Dendritic cell treated with granulocyte-macrophage colony-stimulating factor and Interleukin-4, amounts not matched to agents 40 ng/mL and 50 ng/mL, for 4 days (primary cell): ENCODE data around the gene RPS6KA2.

Source experiments
- H3K27ac Mint-ChIP-seq: one replicate; pipeline ENCODE4 v1.8.0; 2022; ENCODE audit warnings: mild to moderate bottlenecking, mixed read lengths
- H3K27me3 Mint-ChIP-seq: one replicate; pipeline ENCODE4 v1.8.0; 2022; ENCODE audit warnings: mild to moderate bottlenecking, mixed read lengths
- H3K36me3 Mint-ChIP-seq: one replicate; pipeline ENCODE4 v1.8.0; 2022; ENCODE audit warnings: low read depth, mixed read lengths
- H3K4me1 Mint-ChIP-seq: one replicate; pipeline ENCODE4 v1.8.0; 2022; ENCODE audit warnings: low read depth, mixed read lengths
- H3K4me3 Mint-ChIP-seq: one replicate; pipeline ENCODE4 v1.8.0; 2022; ENCODE audit warnings: mild to moderate bottlenecking, moderate library complexity, mixed read lengths
- H3K9me3 Mint-ChIP-seq: one replicate; pipeline ENCODE4 v1.8.0; 2022; ENCODE audit warnings: mixed read lengths
- intact Hi-C: fragments of 100-400 bp; cut with micrococcal nuclease; formaldehyde crosslinking; loops from one replicate; pipeline ENCODE4 v1.15.0; 2022

Gene RPS6KA2

GRCh38 chr6:166648846-166649245 is 21.8 kb upstream of the RPS6KA2 start:
- H3K27ac Mint-ChIP-seq, result no peak overlapping the region
- intact Hi-C loops, result no loop called here
- H3K4me3 Mint-ChIP-seq, result no peak overlapping the region
- H3K27me3 Mint-ChIP-seq, result peaks cover 1% of the 10 kb centered on the region
- H3K9me3 Mint-ChIP-seq, result no peaks in the 10 kb centered on the region
- no peaks in the 10 kb centered on the region for H3K36me3 Mint-ChIP-seq
- H3K4me1 Mint-ChIP-seq, result no peaks in the 10 kb centered on the region

- Mint-ChIP-seq H3K27me3 (peaks cover 1% of the 10 kb centered on the region), H3K4me3 (no peak overlapping the region), H3K9me3 (no peaks in the 10 kb centered on the region), H3K4me1 (no peaks in the 10 kb centered on the region), H3K36me3 (no peaks in the 10 kb centered on the region), H3K27ac (no peak overlapping the region)
- intact Hi-C loops, result no loop called here
These were observed 20.8 kb upstream of the RPS6KA2 start for GRCh38 chr6:166647896-166648295.

GRCh38 chr6:166646716-166647115 is 19.7 kb upstream of the RPS6KA2 start:
- Mint-ChIP-seq H3K4me1 (no peaks in the 10 kb centered on the region), H3K4me3 (no peak overlapping the region), H3K36me3 (no peaks in the 10 kb centered on the region), H3K27me3 (peaks cover under 1% of the 10 kb centered on the region), H3K9me3 (no peaks in the 10 kb centered on the region), H3K27ac (no peak overlapping the region)
- intact Hi-C loops, result no loop called here

- Mint-ChIP-seq H3K9me3 (no peaks in the 10 kb centered on the region), H3K36me3 (no peaks in the 10 kb centered on the region), H3K4me1 (no peaks in the 10 kb centered on the region), H3K27me3 (peaks cover 3% of the 10 kb centered on the region), H3K27ac (no peak overlapping the region), H3K4me3 (no peak overlapping the region)
- intact Hi-C loops, result no loop called here
These were observed 18.8 kb upstream of the RPS6KA2 start for GRCh38 chr6:166645896-166646295.

GRCh38 chr6:166644681-166645080 is 17.6 kb upstream of the RPS6KA2 start:
- Mint-ChIP-seq H3K4me3 (no peak overlapping the region), H3K9me3 (no peaks in the 10 kb centered on the region), H3K36me3 (no peaks in the 10 kb centered on the region), H3K27me3 (peaks cover 14% of the 10 kb centered on the region), H3K27ac (no peak overlapping the region), H3K4me1 (peaks cover 11% of the 10 kb centered on the region)
- intact Hi-C loops, result no loop called here

GRCh38 chr6:166643891-166644590 is 17.0 kb upstream of the RPS6KA2 start:
- peaks cover 17% of the 10 kb centered on the region for H3K4me1 Mint-ChIP-seq
- H3K27ac Mint-ChIP-seq, result no peak overlapping the region
- H3K36me3 Mint-ChIP-seq, result no peaks in the 10 kb centered on the region
- peaks cover 20% of the 10 kb centered on the region for H3K27me3 Mint-ChIP-seq
- H3K9me3 Mint-ChIP-seq, result no peaks in the 10 kb centered on the region
- intact Hi-C loops, result no loop called here
- H3K4me3 Mint-ChIP-seq, result no peak overlapping the region

GRCh38 chr6:166642646-166643045 is 15.6 kb upstream of the RPS6KA2 start:
- no peaks in the 10 kb centered on the region for H3K36me3 Mint-ChIP-seq
- peaks cover 17% of the 10 kb centered on the region for H3K4me1 Mint-ChIP-seq
- intact Hi-C loops, result no loop called here
- no peak overlapping the region for H3K4me3 Mint-ChIP-seq
- peaks cover 23% of the 10 kb centered on the region for H3K27me3 Mint-ChIP-seq
- H3K27ac Mint-ChIP-seq, result no peak overlapping the region
- no peaks in the 10 kb centered on the region for H3K9me3 Mint-ChIP-seq

- intact Hi-C loops, result no loop called here
- Mint-ChIP-seq H3K27ac (peak overlapping the region; percentile 34), H3K4me3 (peak overlapping the region; percentile 39), H3K4me1 (peaks cover 23% of the 10 kb centered on the region), H3K36me3 (no peaks in the 10 kb centered on the region), H3K27me3 (peaks cover 29% of the 10 kb centered on the region), H3K9me3 (no peaks in the 10 kb centered on the region)
These were observed 13.4 kb upstream of the RPS6KA2 start for GRCh38 chr6:166640342-166641043.

- Mint-ChIP-seq H3K27ac (no peak overlapping the region), H3K4me1 (peaks cover 23% of the 10 kb centered on the region), H3K36me3 (no peaks in the 10 kb centered on the region), H3K27me3 (peaks cover 30% of the 10 kb centered on the region), H3K9me3 (no peaks in the 10 kb centered on the region), H3K4me3 (no peak overlapping the region)
- intact Hi-C loops, result no loop called here
These were observed 12.9 kb upstream of the RPS6KA2 start for GRCh38 chr6:166639921-166640320.

- Mint-ChIP-seq H3K27ac (no peak overlapping the region), H3K4me3 (no peak overlapping the region), H3K27me3 (peaks cover 34% of the 10 kb centered on the region), H3K36me3 (no peaks in the 10 kb centered on the region), H3K4me1 (peaks cover 30% of the 10 kb centered on the region), H3K9me3 (no peaks in the 10 kb centered on the region)
- intact Hi-C loops, result no loop called here
These were observed 11.5 kb upstream of the RPS6KA2 start for GRCh38 chr6:166638573-166638964.

GRCh38 chr6:166637812-166638572 is 10.9 kb upstream of the RPS6KA2 start:
- Mint-ChIP-seq H3K4me3 (no peak overlapping the region), H3K4me1 (peaks cover 31% of the 10 kb centered on the region), H3K27me3 (peaks cover 34% of the 10 kb centered on the region), H3K36me3 (no peaks in the 10 kb centered on the region), H3K9me3 (no peaks in the 10 kb centered on the region), H3K27ac (no peak overlapping the region)
- intact Hi-C loops, result no loop called here

- intact Hi-C loops, result no loop called here
- Mint-ChIP-seq H3K4me1 (peaks cover 38% of the 10 kb centered on the region), H3K27ac (no peak overlapping the region), H3K4me3 (no peak overlapping the region), H3K36me3 (no peaks in the 10 kb centered on the region), H3K27me3 (peaks cover 39% of the 10 kb centered on the region), H3K9me3 (no peaks in the 10 kb centered on the region)
These were observed 9.9 kb upstream of the RPS6KA2 start for GRCh38 chr6:166636934-166637333.

- H3K4me1 Mint-ChIP-seq, result peaks cover 38% of the 10 kb centered on the region
- no peaks in the 10 kb centered on the region for H3K9me3 Mint-ChIP-seq
- peaks cover 40% of the 10 kb centered on the region for H3K27me3 Mint-ChIP-seq
These were observed 9.3 kb upstream of the RPS6KA2 start for GRCh38 chr6:166636191-166636933.

More at GRCh38 chr6:166636191-166636933, 9.3 kb upstream of the RPS6KA2 start:
- no peak overlapping the region for H3K4me3 Mint-ChIP-seq
- H3K36me3 Mint-ChIP-seq, result no peaks in the 10 kb centered on the region
- intact Hi-C loops, result no loop called here
- H3K27ac Mint-ChIP-seq, result no peak overlapping the region
